Left lung (tissue), 10 donors: ENCODE measurements around the gene FRY. TPM values are rescaled to one million over a fixed set of nuclear protein-coding genes. Genes with fewer than 3 reads are reported as not detected.
A peak's percentile ranks its signal among the peaks of the same experiment; 100 is the strongest.

Source experiments
- ATAC-seq: fragments of 200-7000 bp; cut with Tn5 transposase; one replicate; pipeline ENCODE4 v1.9.1; 2020; ENCODE audit warnings: moderate library complexity
- DNase-seq, 4 donors: peaks; one replicate each; pipeline ENCODE4 v3.0.0-alpha.2; 2013 to 2020
- H3K27ac ChIP-seq, 2 donors: fragments of 200-600 bp; sonication (generic) in 1 of 2; one replicate each; pipeline versions ENCODE4 v1.5.0 to v1.8.0; 2020 to 2021
- H3K27me3 ChIP-seq, 2 donors: fragments of 200-600 bp; sonication (generic) in 1 of 2; one replicate each; pipeline versions ENCODE4 v1.5.0 to v1.8.0; 2020 to 2021
- H3K36me3 ChIP-seq, 2 donors: fragments of 200-600 bp; sonication (generic) in 1 of 2; one replicate each; pipeline versions ENCODE4 v1.5.0 to v1.8.0; 2020 to 2021
- H3K4me1 ChIP-seq, 2 donors: fragments of 200-600 bp; one replicate each; pipeline ENCODE4 v1.8.0; 2021
- H3K4me3 ChIP-seq, 2 donors: fragments of 200-600 bp; sonication (generic) in 1 of 2; one replicate each; pipeline versions ENCODE4 v1.5.0 to v1.8.0; 2020 to 2021; ENCODE audit warnings: mild to moderate bottlenecking in 1 of 2
- H3K9me3 ChIP-seq, 2 donors: fragments of 200-600 bp; sonication (generic) in 1 of 2; one replicate each; pipeline versions ENCODE4 v1.5.0 to v1.8.0; 2020 to 2021
- intact Hi-C, 2 donors: fragments of 100-400 bp; cut with DNase I; formaldehyde crosslinking; loops; one replicate each; pipeline versions ENCODE4 v1.11.2 to v1.14.2; 2022
- polyA plus RNA-seq, 6 donors: library from polyadenylated mRNA; unstranded; fragments of 120-200 nt; gene quantifications; one replicate each; pipeline ENCODE4 v1.2.1, GENCODE V29; 2013; ENCODE audit not compliant: insufficient read length in 6 of 6
- total RNA-seq, 2 donors: library from RNA; stranded (reverse); fragmentation: NEBNext Ultra II Directional; extraction: Animal tissue kit (Norgen Biotek cat#: 25700); gene quantifications; one replicate each; pipeline ENCODE4 v1.2.1, GENCODE V29; 2021
- TF ChIP-seq, protein P1 (sequence below), 2 donors: fragments of 200-600 bp; sonication (generic) in 1 of 2; IDR thresholded peaks; one replicate each; pipeline versions ENCODE4 v1.5.0 to v1.8.0; 2021; ENCODE audit warnings: antibody characterized with exemption in 2 of 2
- donor health status: DM: no; HTN: yes; CAD: no.
- donor health status: DM: no; HTN: no; CAD: no.

Gene FRY
- total and polyA plus RNA-seq, 8 donors: 41.6 to 53.4 (median 49.2) TPM

DNA sequence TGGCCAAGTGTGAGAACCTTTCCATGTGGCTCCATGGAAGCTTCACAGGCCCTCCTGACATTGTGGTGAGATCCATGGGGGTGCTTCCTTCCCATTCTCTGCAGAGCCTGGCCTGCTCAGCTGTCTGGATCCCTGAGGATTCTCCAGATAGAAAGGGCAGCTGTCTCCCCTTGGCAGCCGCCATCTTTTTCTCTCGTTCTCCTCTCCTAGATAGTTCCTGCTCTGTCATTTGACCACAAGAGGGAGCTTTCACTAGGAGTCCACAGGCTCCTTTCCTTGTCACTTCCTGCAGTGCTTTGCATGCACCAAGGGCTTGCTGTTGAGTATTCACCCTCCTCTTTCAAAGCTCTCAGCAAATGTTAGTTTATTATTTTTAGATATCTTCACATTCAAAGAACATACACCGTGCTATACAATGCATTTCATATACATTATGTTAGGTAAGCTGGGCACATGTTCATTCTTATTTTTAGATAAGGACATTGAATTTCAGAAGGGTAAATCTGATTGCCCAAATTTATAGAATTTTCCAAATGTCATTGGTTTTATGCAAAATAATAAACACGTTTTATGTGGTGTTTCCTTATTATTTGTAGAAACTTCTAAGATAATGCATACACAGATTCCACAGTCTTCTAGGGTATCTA is 133.2 kb downstream of the FRY start:
- H3K4me1 ChIP-seq: no peaks in the 10 kb centered on the region
- no peak overlapping the region for H3K27ac ChIP-seq
- peak; percentile 76 for ATAC-seq
- intact Hi-C loops: no loop called here
- H3K9me3 ChIP-seq: no peaks in the 10 kb centered on the region
- no peak overlapping the region for H3K4me3 ChIP-seq
- DNase-seq: no peak
- TF ChIP-seq, protein P1, sequence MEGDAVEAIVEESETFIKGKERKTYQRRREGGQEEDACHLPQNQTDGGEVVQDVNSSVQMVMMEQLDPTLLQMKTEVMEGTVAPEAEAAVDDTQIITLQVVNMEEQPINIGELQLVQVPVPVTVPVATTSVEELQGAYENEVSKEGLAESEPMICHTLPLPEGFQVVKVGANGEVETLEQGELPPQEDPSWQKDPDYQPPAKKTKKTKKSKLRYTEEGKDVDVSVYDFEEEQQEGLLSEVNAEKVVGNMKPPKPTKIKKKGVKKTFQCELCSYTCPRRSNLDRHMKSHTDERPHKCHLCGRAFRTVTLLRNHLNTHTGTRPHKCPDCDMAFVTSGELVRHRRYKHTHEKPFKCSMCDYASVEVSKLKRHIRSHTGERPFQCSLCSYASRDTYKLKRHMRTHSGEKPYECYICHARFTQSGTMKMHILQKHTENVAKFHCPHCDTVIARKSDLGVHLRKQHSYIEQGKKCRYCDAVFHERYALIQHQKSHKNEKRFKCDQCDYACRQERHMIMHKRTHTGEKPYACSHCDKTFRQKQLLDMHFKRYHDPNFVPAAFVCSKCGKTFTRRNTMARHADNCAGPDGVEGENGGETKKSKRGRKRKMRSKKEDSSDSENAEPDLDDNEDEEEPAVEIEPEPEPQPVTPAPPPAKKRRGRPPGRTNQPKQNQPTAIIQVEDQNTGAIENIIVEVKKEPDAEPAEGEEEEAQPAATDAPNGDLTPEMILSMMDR (IDR thresholded peaks at IDR 0.05): peak; percentile 26 to 58
- H3K36me3 ChIP-seq: peaks cover 0 to 14% of the 10 kb centered on the region in 2 donors
- no peaks in the 10 kb centered on the region for H3K27me3 ChIP-seq

DNA sequence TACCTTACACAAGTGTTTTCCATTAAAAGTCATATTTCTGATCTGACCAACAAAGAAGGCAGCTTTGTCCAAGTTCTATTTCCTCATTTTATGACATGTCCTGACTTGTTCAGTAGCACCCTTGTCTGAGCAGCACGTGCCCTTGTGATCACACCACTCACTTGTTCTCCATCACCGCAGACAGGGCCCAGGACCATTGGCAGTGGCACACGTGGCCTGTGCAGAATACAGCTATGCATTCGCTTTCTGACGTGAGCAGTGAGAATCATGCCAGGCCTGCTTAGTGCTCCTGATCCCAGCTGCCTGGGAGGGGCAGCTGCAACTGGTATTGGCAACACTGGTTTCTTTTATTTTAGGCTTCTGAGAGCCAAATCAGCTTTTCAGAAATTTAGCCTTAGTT is 134.2 kb downstream of the FRY start:
- ATAC-seq: peak; percentile 19
- intact Hi-C loops: no loop called here
- Histone ChIP-seq H3K27ac (no peak overlapping the region), H3K27me3 (no peaks in the 10 kb centered on the region), H3K9me3 (no peaks in the 10 kb centered on the region), H3K4me3 (no peak overlapping the region), H3K4me1 (no peaks in the 10 kb centered on the region), H3K36me3 (peaks cover 0 to 14% of the 10 kb centered on the region in 2 donors)
- DNase-seq: no peak
- TF ChIP-seq, protein P1 (IDR thresholded peaks at IDR 0.05): no peak

DNA sequence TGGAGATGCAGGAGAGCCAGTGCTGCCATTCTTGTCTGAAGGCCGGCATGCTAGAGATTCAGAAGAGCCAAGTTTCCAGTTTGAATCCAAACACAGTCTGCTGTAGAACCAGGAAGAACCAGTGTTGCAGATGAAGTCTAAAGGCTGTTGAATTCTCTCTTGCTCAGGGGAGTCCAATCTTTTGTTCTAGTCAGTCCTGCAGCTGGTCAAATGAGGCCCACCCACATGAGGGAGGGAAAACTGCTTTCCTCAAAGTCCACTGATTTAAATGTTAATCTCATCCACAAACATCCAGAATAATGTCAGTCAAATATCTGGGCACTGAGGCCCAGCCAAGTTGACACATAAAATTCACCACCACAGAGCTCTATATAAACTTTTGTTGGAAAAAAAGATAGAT is 136.6 kb downstream of the FRY start:
- no peak for ATAC-seq

DNA sequence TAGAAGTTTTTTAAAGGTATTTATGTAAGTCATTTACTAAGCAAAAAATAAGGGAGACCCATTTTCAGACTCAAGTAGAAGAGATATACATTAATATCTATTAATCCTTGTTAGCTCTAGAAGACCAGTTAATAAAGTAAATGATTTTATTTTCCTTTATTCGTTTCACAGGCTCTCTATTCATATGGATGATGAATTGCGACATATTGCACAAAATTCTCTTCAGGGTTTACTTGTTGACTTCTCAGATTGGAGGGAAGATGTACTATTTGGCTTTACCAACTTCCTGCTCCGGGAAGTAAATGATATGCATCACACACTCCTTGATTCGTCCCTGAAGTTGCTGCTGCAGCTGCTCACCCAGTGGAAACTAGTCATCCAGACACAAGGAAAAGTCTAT is 139.3 kb downstream of the FRY start:
- H3K27ac ChIP-seq: no peak overlapping the region
- H3K36me3 ChIP-seq: peaks cover 0 to 15% of the 10 kb centered on the region in 2 donors
- no peaks in the 10 kb centered on the region for H3K4me1 ChIP-seq
- intact Hi-C loops: no loop called here
- ATAC-seq: no peak
- no peak overlapping the region for H3K4me3 ChIP-seq
- no peaks in the 10 kb centered on the region for H3K9me3 ChIP-seq
- no peaks in the 10 kb centered on the region for H3K27me3 ChIP-seq
- DNase-seq: no peak
- TF ChIP-seq, protein P1 (IDR thresholded peaks at IDR 0.05): no peak

More for the DNA sequence above, 136.6 kb downstream of the FRY start:
- TF ChIP-seq, protein P1 (IDR thresholded peaks at IDR 0.05): no peak
- Histone ChIP-seq H3K27ac (no peak overlapping the region), H3K9me3 (no peaks in the 10 kb centered on the region), H3K4me1 (no peaks in the 10 kb centered on the region), H3K27me3 (no peaks in the 10 kb centered on the region), H3K4me3 (no peak overlapping the region), H3K36me3 (peaks cover 0 to 7% of the 10 kb centered on the region in 2 donors)
- intact Hi-C loops: no loop called here
- no peak for DNase-seq

DNA sequence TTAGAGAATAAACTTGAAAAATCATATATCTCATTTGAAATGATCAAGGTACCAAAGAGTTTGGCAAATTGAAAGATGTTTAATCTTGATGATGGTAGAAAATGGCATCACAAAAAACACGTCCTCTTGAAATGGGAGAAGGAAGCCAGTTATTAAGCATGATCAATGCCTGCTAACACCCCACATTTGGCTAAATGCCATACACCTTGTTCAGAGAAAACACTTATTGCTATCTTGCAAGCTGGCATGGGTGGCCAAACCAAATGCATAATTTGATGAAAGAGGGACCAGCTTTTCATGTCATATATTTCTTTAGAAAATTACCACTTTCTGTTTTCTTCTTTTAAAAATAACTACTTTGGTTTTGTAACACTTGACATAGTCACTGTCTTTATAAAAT is 142.3 kb downstream of the FRY start:
- ATAC-seq: no peak
- H3K27ac ChIP-seq: no peak overlapping the region
- no peak for DNase-seq
- TF ChIP-seq, protein P1 (IDR thresholded peaks at IDR 0.05): no peak
- no peak overlapping the region for H3K4me3 ChIP-seq
- no peaks in the 10 kb centered on the region for H3K27me3 ChIP-seq
- H3K36me3 ChIP-seq: peaks cover 0 to 18% of the 10 kb centered on the region in 2 donors
- H3K9me3 ChIP-seq: no peaks in the 10 kb centered on the region
- no peaks in the 10 kb centered on the region for H3K4me1 ChIP-seq
- intact Hi-C loops: no loop called here
